Mesodermal cell (in vitro differentiated cells): ENCODE measurements around the gene ISLR2.

Source experiments
- H3K27ac ChIP-seq: 2 replicates; pipeline ENCODE4 v1.7.0; 2013; ENCODE audit warnings: mild to moderate bottlenecking, low read depth, low read length, moderate library complexity; ENCODE audit not compliant: severe bottlenecking
- H3K36me3 ChIP-seq: 2 replicates; pipeline ENCODE4 v1.7.1; 2013; ENCODE audit warnings: mild to moderate bottlenecking, low read length, moderate library complexity; ENCODE audit not compliant: control insufficient read depth, insufficient read depth
- H3K4me1 ChIP-seq: one replicate; pipeline ENCODE4 v1.7.1; 2013; ENCODE audit warnings: mild to moderate bottlenecking, low read length; ENCODE audit not compliant: insufficient read depth, control insufficient read depth, poor library complexity, severe bottlenecking
- H3K4me3 ChIP-seq: 2 replicates; pipeline ENCODE4 v1.7.0; 2013; ENCODE audit warnings: low read length, control low read depth, mild to moderate bottlenecking; ENCODE audit not compliant: insufficient read depth, poor library complexity, severe bottlenecking; ENCODE audit errors: extremely low read depth
- H3K9me3 ChIP-seq: 2 replicates; pipeline ENCODE4 v1.7.1; 2013; ENCODE audit warnings: mild to moderate bottlenecking, low read length, moderate library complexity; ENCODE audit not compliant: control insufficient read depth
- WGBS, 2 experiments: methylation state at CpG; one replicate each; pipeline ENCODE4 v1.1.5; 2013; ENCODE audit warnings: missing lambda C conversion rate in 2 of 2; ENCODE audit not compliant: insufficient coverage in 2 of 2; 5-methylcytosine and 5-hydroxymethylcytosine counted together

ISLR2 gene

GRCh38 chr15:74137537-74137894, 7.1 kb downstream of the ISLR2 start:
- Histone ChIP-seq H3K9me3 (peaks cover 4% of the 10 kb centered on the region), H3K4me1 (peaks cover 24% of the 10 kb centered on the region), H3K27ac (no peak overlapping the region), H3K36me3 (no peaks in the 10 kb centered on the region), H3K4me3 (no peak overlapping the region)
- WGBS, 2 experiments = 100% methylated on average over 1 of the region's 2 CpGs; no CpG with 5 or more reads in 1 of the 2 experiments

- Histone ChIP-seq H3K4me3 (no peak overlapping the region), H3K36me3 (no peaks in the 10 kb centered on the region), H3K4me1 (peaks cover 24% of the 10 kb centered on the region), H3K9me3 (no peaks in the 10 kb centered on the region), H3K27ac (no peak overlapping the region)
- WGBS, 2 experiments = 92 to 96% methylated on average over 4 of the region's 4 CpGs
These were observed 8.3 kb downstream of the ISLR2 start for GRCh38 chr15:74138642-74139041.

GRCh38 chr15:74141591-74141990, 11.2 kb downstream of the ISLR2 start:
- Histone ChIP-seq H3K9me3 (no peaks in the 10 kb centered on the region), H3K27ac (no peak overlapping the region), H3K4me3 (no peak overlapping the region), H3K36me3 (no peaks in the 10 kb centered on the region), H3K4me1 (peaks cover 21% of the 10 kb centered on the region)
- WGBS, 2 experiments = no CpG with 5 or more reads among the region's 1 CpG

GRCh38 chr15:74144153-74144775, 13.9 kb downstream of the ISLR2 start:
- WGBS, 2 experiments = 71 to 75% methylated on average over 2 to 4 of the region's 6 CpGs
- no peak overlapping the region for H3K4me3 ChIP-seq

GRCh38 chr15:74146277-74146800, 16.0 kb downstream of the ISLR2 start:
- 100% methylated on average over 1 of the region's 1 CpG for WGBS, 2 experiments
- H3K4me1 ChIP-seq = peaks cover 6% of the 10 kb centered on the region
- H3K9me3 ChIP-seq = no peaks in the 10 kb centered on the region
- H3K4me3 ChIP-seq = no peak overlapping the region
- no peaks in the 10 kb centered on the region for H3K36me3 ChIP-seq
- H3K27ac ChIP-seq = no peak overlapping the region

More at GRCh38 chr15:74144153-74144775, 13.9 kb downstream of the ISLR2 start:
- Histone ChIP-seq H3K9me3 (no peaks in the 10 kb centered on the region), H3K4me1 (peaks cover 18% of the 10 kb centered on the region), H3K36me3 (no peaks in the 10 kb centered on the region), H3K27ac (no peak overlapping the region)

GRCh38 chr15:74147051-74147450, 16.7 kb downstream of the ISLR2 start:
- Histone ChIP-seq H3K4me3 (no peak overlapping the region), H3K27ac (no peak overlapping the region), H3K36me3 (no peaks in the 10 kb centered on the region), H3K4me1 (peaks cover under 1% of the 10 kb centered on the region), H3K9me3 (no peaks in the 10 kb centered on the region)
- WGBS, 2 experiments = no CpG with 5 or more reads among the region's 2 CpGs

- H3K4me3 ChIP-seq = no peak overlapping the region
These were observed 25.5 kb downstream of the ISLR2 start for GRCh38 chr15:74155766-74156417.

GRCh38 chr15:74156678-74157411, 26.5 kb downstream of the ISLR2 start:
- Histone ChIP-seq H3K27ac (peak overlapping the region; percentile 55), H3K36me3 (no peaks in the 10 kb centered on the region), H3K9me3 (no peaks in the 10 kb centered on the region), H3K4me3 (no peak overlapping the region), H3K4me1 (peaks cover 23% of the 10 kb centered on the region)
- WGBS, 2 experiments = 50 to 68% methylated on average over 4 to 7 of the region's 7 CpGs

More at GRCh38 chr15:74155766-74156417, 25.5 kb downstream of the ISLR2 start:
- H3K27ac ChIP-seq = peak overlapping the region; percentile 55
- H3K36me3 ChIP-seq = no peaks in the 10 kb centered on the region
- peaks cover 23% of the 10 kb centered on the region for H3K4me1 ChIP-seq
- H3K9me3 ChIP-seq = no peaks in the 10 kb centered on the region
- WGBS, 2 experiments = 88 to 90% methylated on average over 11 to 12 of the region's 14 CpGs

GRCh38 chr15:74157868-74158827, 27.8 kb downstream of the ISLR2 start:
- no peak overlapping the region for H3K4me3 ChIP-seq
- H3K4me1 ChIP-seq = peaks cover 23% of the 10 kb centered on the region
- no peaks in the 10 kb centered on the region for H3K9me3 ChIP-seq
- H3K36me3 ChIP-seq = no peaks in the 10 kb centered on the region
- WGBS, 2 experiments = 95 to 100% methylated on average over 2 to 3 of the region's 9 CpGs
- no peak overlapping the region for H3K27ac ChIP-seq
